Vagina (tissue), 2 donors: ENCODE data around the gene NLRP14.

Experiments used
- CTCF ChIP-seq, 3 experiments: fragments of 450-650 bp in 2 of 3; fragments of 200-600 bp in 1 of 3; sonication (generic) in 1 of 3; IDR thresholded peaks; one replicate each; pipeline ENCODE4 v1.5.1; 2017 to 2019; ENCODE audit warnings: antibody characterized with exemption in 3 of 3, mild to moderate bottlenecking in 2 of 3, moderate library complexity in 2 of 3
- POLR2AphosphoS5 ChIP-seq, 2 donors: sonication (generic); formaldehyde crosslinking; IDR thresholded peaks; one replicate each; pipeline ENCODE4 v1.9.0; 2017; ENCODE audit warnings: antibody characterized with exemption in 2 of 2, mild to moderate bottlenecking in 2 of 2, low read depth in 1 of 2; ENCODE audit not compliant: insufficient read depth in 1 of 2

- TF ChIP-seq CTCF (IDR thresholded peaks at IDR 0.05), result no peak
- TF ChIP-seq POLR2AphosphoS5 (IDR thresholded peaks at IDR 0.05; ENCODE audit: insufficient read depth in 1 of 2, low read depth in 1 of 2), result no peak
Observed at GRCh38 chr11:6991227-6991626, 29.1 kb upstream of the NLRP14 start.
